A673 (cell line): ENCODE measurements around the gene MFAP5.

Experiments used
- CTCF ChIP-seq: fragments of 300-800, 200-600 bp; sonication (generic); conservative IDR thresholded peaks from 2 replicates; pipeline ENCODE4 v1.5.1; 2017; ENCODE audit warnings: low read depth, mild to moderate bottlenecking, antibody characterized with exemption, low read length, moderate library complexity, mixed read lengths
- EZH2 ChIP-seq: fragments of 200-600 bp; sonication (generic); IDR thresholded peaks from 2 replicates; pipeline ENCODE4 v1.6.1; 2017; ENCODE audit warnings: borderline replicate concordance, low read depth, mild to moderate bottlenecking, mixed read lengths, antibody characterized with exemption, low read length; ENCODE audit not compliant: poor library complexity, severe bottlenecking

GRCh38 chr12:8664228-8664913, 1.7 kb upstream of the MFAP5 start:
- TF ChIP-seq CTCF: no peak
- no peak for TF ChIP-seq EZH2
